DOHH2 (cell line): ENCODE measurements around the gene FBXO10.

Experiments
- EZH2phosphoT487 ChIP-seq: fragments of 200-600 bp; sonication (generic); IDR thresholded peaks from 2 replicates; pipeline ENCODE4 v1.6.1; 2017; ENCODE audit warnings: borderline replicate concordance, mild to moderate bottlenecking, antibody characterized with exemption, low read length, moderate library complexity, mixed read lengths
- TF ChIP-seq, protein P1 (sequence below): fragments of 200-600 bp; sonication (generic); IDR thresholded peaks from one replicate; pipeline ENCODE4 v1.5.1; 2014; ENCODE audit warnings: antibody characterized with exemption, mild to moderate bottlenecking, low read depth, low read length; ENCODE audit not compliant: poor library complexity, severe bottlenecking

DNA sequence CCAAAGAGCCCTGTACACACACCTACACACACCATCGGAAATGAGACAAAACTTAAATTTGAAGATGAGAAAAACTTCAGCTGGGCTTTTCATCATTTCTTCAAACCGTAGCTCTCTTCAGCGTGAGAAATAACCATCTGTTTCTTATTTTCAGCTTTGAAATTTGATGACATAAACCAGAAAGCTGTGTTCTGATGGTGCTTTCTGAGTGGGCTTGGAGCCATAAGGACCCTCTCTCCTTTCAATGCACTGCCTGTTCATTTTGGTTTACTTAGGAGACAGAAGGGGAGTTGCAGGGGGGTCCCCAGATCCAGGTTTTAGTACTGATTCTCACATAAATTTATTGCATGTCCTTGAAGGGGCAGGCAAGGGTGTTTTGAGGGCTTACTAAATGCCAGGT is 9.5 kb downstream of the FBXO10 start:
- TF ChIP-seq, protein P1, sequence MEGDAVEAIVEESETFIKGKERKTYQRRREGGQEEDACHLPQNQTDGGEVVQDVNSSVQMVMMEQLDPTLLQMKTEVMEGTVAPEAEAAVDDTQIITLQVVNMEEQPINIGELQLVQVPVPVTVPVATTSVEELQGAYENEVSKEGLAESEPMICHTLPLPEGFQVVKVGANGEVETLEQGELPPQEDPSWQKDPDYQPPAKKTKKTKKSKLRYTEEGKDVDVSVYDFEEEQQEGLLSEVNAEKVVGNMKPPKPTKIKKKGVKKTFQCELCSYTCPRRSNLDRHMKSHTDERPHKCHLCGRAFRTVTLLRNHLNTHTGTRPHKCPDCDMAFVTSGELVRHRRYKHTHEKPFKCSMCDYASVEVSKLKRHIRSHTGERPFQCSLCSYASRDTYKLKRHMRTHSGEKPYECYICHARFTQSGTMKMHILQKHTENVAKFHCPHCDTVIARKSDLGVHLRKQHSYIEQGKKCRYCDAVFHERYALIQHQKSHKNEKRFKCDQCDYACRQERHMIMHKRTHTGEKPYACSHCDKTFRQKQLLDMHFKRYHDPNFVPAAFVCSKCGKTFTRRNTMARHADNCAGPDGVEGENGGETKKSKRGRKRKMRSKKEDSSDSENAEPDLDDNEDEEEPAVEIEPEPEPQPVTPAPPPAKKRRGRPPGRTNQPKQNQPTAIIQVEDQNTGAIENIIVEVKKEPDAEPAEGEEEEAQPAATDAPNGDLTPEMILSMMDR = no peak
- no peak for TF ChIP-seq EZH2phosphoT487
